Fibroblast of pulmonary artery (primary cell): ENCODE measurements around the gene DCTD.

Experiments
- DNase-seq: peaks from one replicate; pipeline ENCODE4 v3.0.0-alpha.2; 2010; ENCODE audit warnings: low read depth
- H3K4me3 ChIP-seq: replicated peaks from 2 replicates; pipeline ENCODE4 v1.5.1; 2011; ENCODE audit warnings: low read depth, mild to moderate bottlenecking, control low read depth, low read length, moderate library complexity
- TF ChIP-seq, protein P1 (sequence below): IDR thresholded peaks from 2 replicates; pipeline ENCODE4 v1.5.1; 2011; ENCODE audit warnings: mild to moderate bottlenecking, control low read depth, low read length, inconsistent platforms; ENCODE audit errors: missing control alignments

Gene DCTD

DNA sequence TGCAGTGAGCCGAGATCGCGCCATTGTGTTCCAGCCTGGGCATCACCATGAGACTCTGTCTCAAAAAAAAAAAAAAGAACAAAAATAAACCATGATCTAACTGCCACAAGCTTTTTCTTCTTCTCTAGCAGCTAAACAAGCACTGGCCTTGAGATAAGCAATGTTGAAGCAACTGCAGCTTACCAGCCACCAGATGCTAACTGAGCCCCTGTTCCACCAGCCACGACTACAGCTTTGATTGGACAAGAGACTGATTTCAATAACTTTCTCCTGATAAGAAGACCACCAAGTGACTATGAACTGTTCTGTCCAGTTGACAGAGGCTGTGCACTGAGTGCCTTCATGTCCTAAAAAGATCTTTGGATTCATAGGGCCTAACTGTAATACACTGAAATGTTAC is 58.5 kb downstream of the DCTD start:
- no peak overlapping the region for H3K4me3 ChIP-seq
- TF ChIP-seq, protein P1, sequence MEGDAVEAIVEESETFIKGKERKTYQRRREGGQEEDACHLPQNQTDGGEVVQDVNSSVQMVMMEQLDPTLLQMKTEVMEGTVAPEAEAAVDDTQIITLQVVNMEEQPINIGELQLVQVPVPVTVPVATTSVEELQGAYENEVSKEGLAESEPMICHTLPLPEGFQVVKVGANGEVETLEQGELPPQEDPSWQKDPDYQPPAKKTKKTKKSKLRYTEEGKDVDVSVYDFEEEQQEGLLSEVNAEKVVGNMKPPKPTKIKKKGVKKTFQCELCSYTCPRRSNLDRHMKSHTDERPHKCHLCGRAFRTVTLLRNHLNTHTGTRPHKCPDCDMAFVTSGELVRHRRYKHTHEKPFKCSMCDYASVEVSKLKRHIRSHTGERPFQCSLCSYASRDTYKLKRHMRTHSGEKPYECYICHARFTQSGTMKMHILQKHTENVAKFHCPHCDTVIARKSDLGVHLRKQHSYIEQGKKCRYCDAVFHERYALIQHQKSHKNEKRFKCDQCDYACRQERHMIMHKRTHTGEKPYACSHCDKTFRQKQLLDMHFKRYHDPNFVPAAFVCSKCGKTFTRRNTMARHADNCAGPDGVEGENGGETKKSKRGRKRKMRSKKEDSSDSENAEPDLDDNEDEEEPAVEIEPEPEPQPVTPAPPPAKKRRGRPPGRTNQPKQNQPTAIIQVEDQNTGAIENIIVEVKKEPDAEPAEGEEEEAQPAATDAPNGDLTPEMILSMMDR, result no peak
- DNase-seq, result no peak

DNA sequence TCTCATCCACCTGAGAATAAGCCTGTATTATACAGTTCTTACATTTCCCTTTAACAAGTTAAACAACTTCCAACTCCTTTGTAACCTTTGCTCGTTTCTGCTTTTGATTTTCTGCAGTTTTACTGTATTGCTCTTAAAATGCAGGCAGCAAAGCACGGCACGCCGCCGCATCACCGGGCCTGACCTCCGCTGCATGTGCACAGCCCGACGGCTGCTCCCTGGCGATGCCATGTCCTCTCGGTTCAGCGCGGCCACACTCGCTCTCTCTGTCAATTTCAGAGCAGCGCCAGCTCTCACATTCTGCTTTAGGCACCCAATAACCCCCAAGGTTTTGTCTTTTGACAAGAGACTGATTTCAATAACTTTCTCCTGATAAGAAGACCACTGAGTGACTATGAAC is 60.3 kb downstream of the DCTD start:
- TF ChIP-seq, protein P1, result no peak

DNA sequence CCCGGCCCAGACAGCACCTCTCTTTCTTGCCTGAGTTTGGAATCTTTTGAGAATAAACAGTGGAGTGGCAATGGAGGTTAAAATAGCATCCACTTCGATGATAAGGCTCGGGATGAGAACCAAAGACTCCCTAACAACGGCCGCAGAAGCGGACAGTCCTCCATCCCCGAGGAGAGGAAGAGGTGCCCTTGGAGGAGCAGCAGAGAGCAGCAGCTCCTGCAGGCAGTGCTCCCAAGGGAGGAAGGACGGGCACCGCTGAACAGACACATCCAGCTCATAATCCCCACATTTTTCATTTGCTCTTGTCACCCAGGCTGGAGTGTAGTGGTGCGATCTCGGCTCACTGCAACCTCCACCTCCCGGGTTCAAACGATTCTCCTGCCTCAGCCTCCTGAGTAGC is 61.3 kb downstream of the DCTD start:
- H3K4me3 ChIP-seq, result no peak overlapping the region
- TF ChIP-seq, protein P1, result no peak
- no peak for DNase-seq

More for the DNA sequence above, 60.3 kb downstream of the DCTD start:
- H3K4me3 ChIP-seq, result no peak overlapping the region
- no peak for DNase-seq

DNA sequence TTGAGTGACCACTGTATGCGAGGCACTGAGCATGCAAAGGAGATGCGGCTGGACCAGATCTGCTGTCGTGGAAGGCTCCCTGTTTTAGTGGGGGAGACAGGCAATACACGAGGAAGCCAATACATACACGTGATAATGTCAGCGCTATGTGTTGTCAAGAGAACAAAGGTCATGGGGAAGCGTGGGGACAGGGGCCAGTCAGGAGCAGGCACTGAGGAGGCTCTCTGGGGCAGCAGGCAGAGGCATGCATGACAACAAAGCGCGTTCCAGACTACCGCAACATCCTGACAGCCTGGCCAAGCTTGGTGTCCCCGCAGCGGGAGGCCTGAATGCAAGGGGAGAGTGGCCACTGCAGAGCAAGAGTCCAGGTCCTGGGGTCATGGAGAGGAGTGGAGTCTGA is 61.9 kb downstream of the DCTD start:
- TF ChIP-seq, protein P1, result no peak
- no peak for DNase-seq
- H3K4me3 ChIP-seq, result no peak overlapping the region

DNA sequence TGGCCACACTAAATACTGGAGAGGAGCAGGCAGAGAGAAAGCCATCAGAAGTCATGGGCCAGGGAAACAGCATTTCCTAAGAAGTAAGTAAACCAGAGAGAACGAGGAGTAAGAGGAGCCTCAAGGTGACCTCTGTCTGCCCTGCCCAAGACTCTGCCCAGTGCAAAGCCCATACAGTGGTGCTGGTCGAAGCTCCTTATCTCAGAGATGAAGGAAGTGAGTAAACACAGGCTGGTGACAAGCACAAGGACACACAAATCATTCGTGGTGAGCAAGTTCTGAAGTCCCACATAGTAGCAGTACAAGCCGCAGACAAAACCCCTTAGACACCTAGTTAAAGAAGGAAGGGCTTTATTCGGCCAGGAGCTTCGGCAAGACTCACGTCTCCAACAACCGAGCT is 62.7 kb downstream of the DCTD start:
- TF ChIP-seq, protein P1, result no peak
- no peak for DNase-seq
- H3K4me3 ChIP-seq, result no peak overlapping the region

DNA sequence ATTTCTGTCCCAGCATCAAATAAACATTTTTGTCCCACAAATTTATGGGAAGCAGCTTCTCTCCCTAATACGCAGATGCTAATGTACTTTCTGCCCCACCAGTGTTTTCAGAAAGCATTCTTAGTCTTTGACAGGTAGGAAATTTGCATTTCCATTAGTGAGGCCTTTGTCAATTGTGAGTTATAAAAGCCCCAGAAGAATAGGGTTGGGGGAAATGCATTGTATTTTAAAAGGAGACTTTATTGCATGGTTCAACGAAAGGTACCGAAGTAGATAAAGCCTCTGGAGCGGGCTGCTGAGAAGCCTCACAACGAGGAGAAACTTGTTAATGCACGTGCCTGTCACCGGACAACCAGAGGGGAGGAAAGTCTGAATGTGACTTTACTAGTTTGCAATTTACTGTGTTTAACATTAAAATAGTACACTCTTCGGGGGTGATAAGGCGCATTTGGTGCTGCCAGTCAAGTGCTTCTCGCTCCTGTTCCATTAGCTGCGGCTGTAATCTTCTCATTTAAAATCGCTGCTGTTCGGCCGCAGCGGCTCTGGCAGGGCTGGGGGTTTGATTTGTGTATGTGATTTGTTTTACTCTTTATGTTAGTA is 63.4 kb downstream of the DCTD start:
- TF ChIP-seq, protein P1, result no peak

DNA sequence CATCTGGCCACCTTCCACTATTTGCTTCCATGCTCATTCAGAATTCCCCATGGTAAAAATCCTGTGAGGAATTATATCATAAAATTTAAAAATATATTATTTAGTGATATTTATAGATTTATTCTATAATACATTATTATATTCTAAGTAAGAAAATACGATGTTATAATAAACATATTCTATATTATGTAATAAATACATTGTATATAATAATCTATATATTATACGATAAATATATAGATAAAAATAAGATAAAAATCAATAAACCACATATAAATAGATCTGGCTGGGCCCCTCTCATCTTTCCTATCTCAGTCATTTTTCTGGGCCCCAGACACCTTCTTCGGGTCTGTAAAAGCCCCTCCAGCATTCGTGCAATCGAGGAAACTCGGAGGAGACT is 68.5 kb downstream of the DCTD start:
- no peak overlapping the region for H3K4me3 ChIP-seq
- TF ChIP-seq, protein P1, result no peak
- DNase-seq, result no peak

More for the DNA sequence above, 63.4 kb downstream of the DCTD start:
- DNase-seq, result no peak
- H3K4me3 ChIP-seq, result no peak overlapping the region
